PFSK-1 (cell line): ENCODE measurements around the gene HIBCH.

Experiments used
- FOXP2 ChIP-seq: optimal IDR thresholded peaks from 2 replicates; pipeline ENCODE3; 2011; ENCODE audit warnings: borderline replicate concordance, control low read depth, inconsistent platforms; ENCODE audit not compliant: insufficient read depth; ENCODE audit errors: extremely low read length, extremely low read depth
- POLR2AphosphoS5 ChIP-seq: IDR thresholded peaks from 2 replicates; pipeline ENCODE4 v1.6.1; 2012; ENCODE audit warnings: low read depth, mild to moderate bottlenecking, control low read depth, low read length, moderate library complexity
- SIN3A ChIP-seq: IDR thresholded peaks from 2 replicates; pipeline ENCODE4 v1.6.1; 2012; ENCODE audit warnings: mild to moderate bottlenecking, low read length, moderate library complexity, borderline replicate concordance; ENCODE audit not compliant: insufficient read depth
- TAF1 ChIP-seq: IDR thresholded peaks from 2 replicates; pipeline ENCODE4 v1.6.1; 2012; ENCODE audit warnings: low read length, control low read depth, borderline replicate concordance; ENCODE audit not compliant: insufficient read depth
- TF ChIP-seq, protein P1 (sequence below), 2 experiments: IDR thresholded peaks; 2 replicates each; pipeline versions ENCODE4 v1.6.1 to v1.8.0; 2011 to 2012; ENCODE audit warnings: low read depth in 2 of 2, low read length in 2 of 2, control low read depth in 1 of 2, inconsistent platforms in 1 of 2, mild to moderate bottlenecking in 1 of 2, moderate library complexity in 1 of 2; ENCODE audit not compliant: insufficient read depth in 1 of 2

Gene HIBCH

DNA sequence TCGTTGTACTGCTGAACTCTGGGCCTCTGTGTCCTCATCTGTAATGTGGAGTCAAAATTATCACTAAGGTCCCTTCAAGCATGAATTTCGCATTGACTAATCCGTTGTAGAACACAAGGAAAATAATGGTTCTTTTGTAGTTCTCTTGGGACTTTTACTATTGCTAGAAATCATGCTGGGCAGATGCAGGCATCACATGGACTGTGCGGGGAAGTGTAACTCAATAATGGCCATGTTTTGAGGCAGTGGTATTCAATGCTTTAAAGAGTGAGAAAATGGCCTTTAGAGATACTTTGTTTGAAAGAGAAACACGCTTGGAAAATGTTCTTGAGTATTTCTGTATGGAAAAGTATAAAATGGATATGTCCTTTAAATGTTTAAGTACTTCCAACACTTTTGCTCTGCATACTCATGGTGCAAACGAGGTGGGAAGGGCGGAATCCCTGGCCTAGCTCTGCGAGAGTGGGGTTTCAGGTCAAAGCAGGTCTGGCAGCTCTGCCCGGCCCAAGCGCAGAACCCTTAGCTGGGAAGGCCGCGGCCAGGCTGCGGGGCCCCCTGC, 139.8 kb downstream of the HIBCH start:
- TF ChIP-seq FOXP2, result no peak
- TF ChIP-seq, protein P1, sequence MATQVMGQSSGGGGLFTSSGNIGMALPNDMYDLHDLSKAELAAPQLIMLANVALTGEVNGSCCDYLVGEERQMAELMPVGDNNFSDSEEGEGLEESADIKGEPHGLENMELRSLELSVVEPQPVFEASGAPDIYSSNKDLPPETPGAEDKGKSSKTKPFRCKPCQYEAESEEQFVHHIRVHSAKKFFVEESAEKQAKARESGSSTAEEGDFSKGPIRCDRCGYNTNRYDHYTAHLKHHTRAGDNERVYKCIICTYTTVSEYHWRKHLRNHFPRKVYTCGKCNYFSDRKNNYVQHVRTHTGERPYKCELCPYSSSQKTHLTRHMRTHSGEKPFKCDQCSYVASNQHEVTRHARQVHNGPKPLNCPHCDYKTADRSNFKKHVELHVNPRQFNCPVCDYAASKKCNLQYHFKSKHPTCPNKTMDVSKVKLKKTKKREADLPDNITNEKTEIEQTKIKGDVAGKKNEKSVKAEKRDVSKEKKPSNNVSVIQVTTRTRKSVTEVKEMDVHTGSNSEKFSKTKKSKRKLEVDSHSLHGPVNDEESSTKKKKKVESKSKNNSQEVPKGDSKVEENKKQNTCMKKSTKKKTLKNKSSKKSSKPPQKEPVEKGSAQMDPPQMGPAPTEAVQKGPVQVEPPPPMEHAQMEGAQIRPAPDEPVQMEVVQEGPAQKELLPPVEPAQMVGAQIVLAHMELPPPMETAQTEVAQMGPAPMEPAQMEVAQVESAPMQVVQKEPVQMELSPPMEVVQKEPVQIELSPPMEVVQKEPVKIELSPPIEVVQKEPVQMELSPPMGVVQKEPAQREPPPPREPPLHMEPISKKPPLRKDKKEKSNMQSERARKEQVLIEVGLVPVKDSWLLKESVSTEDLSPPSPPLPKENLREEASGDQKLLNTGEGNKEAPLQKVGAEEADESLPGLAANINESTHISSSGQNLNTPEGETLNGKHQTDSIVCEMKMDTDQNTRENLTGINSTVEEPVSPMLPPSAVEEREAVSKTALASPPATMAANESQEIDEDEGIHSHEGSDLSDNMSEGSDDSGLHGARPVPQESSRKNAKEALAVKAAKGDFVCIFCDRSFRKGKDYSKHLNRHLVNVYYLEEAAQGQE (IDR thresholded peaks at IDR 0.05; ENCODE audit: insufficient read depth in 1 of 2, low read depth in 2 of 2, low read length in 2 of 2), result no peak
- TF ChIP-seq TAF1, result no peak
- TF ChIP-seq POLR2AphosphoS5, result no peak
- no peak for TF ChIP-seq SIN3A

DNA sequence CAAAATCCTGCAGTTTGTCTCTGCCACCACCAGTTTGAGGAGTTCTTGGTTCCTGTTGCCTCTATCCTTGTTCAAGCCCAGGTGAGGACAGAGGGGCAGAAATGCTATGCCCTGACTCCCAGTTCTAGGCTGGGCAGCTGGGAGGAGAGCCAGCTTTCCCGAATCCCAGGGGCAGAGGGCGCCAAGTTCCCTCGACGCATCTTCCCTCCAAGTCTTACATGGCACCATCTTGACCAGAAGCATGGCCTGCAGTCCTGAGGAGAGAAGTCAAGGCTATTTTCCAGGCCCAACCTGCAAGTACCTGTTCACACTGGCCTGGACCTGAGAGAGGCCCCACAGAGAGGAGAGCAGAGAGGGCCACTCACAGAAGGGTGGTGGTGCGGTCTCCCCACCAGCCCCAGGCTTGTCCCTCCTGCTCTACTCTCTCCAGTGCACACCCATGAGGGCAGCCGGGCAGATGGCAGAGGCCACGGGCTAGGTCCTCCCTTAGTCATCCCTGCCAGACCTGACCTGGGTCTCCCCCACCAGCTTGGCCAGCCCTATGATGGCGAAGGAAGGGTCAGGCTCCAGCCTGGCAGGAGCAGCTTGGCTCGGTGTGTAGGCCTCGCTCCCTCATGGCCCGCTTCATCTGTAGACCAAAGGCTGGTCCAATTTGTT, 141.4 kb downstream of the HIBCH start:
- no peak for TF ChIP-seq FOXP2
- no peak for TF ChIP-seq SIN3A
- no peak for TF ChIP-seq POLR2AphosphoS5
- TF ChIP-seq TAF1, result no peak
- TF ChIP-seq, protein P1 (IDR thresholded peaks at IDR 0.05; ENCODE audit: insufficient read depth in 1 of 2, low read depth in 2 of 2, low read length in 2 of 2), result no peak

- no peak for TF ChIP-seq POLR2AphosphoS5
- TF ChIP-seq, protein P1 (IDR thresholded peaks at IDR 0.05; ENCODE audit: insufficient read depth in 1 of 2, low read depth in 2 of 2, low read length in 2 of 2), result no peak
- TF ChIP-seq FOXP2, result no peak
- TF ChIP-seq SIN3A, result no peak
- no peak for TF ChIP-seq TAF1
Measured at GRCh38 chr2:190177249-190178040, 142.2 kb downstream of the HIBCH start.

- TF ChIP-seq FOXP2, result no peak
- TF ChIP-seq, protein P1 (IDR thresholded peaks at IDR 0.05; ENCODE audit: insufficient read depth in 1 of 2, low read depth in 2 of 2, low read length in 2 of 2), result no peak
- TF ChIP-seq SIN3A, result no peak
- no peak for TF ChIP-seq TAF1
Measured at GRCh38 chr2:190173392-190173791, 146.2 kb downstream of the HIBCH start.
